Transverse colon (tissue), 4 donors: Measurements from ENCODE around the gene PRG3.

Source experiments
- POLR2A ChIP-seq: fragments of 450-650 bp; IDR thresholded peaks from one replicate; pipeline ENCODE4 v1.6.1; 2016; ENCODE audit warnings: antibody characterized with exemption, mild to moderate bottlenecking, moderate library complexity
- POLR2AphosphoS5 ChIP-seq, 3 donors: sonication (generic); formaldehyde crosslinking; IDR thresholded peaks; one replicate each; pipeline ENCODE4 v1.6.1; 2016; ENCODE audit warnings: antibody characterized with exemption in 3 of 3
- TF ChIP-seq, protein P1 (sequence below), 5 experiments: fragments of 200-600 bp in 3 of 5; fragments of 450-650 bp in 2 of 5; sonication (generic) in 3 of 5; IDR thresholded peaks; 1 replicate in 2 of 5; 2 replicates in 3 of 5; pipeline ENCODE4 v1.5.1; 2016 to 2017; ENCODE audit warnings: antibody characterized with exemption in 5 of 5, inconsistent platforms in 3 of 5, mild to moderate bottlenecking in 2 of 5, moderate library complexity in 1 of 5

GRCh38 chr11:57339328-57339727, 41.6 kb downstream of the PRG3 start:
- TF ChIP-seq, protein P1, sequence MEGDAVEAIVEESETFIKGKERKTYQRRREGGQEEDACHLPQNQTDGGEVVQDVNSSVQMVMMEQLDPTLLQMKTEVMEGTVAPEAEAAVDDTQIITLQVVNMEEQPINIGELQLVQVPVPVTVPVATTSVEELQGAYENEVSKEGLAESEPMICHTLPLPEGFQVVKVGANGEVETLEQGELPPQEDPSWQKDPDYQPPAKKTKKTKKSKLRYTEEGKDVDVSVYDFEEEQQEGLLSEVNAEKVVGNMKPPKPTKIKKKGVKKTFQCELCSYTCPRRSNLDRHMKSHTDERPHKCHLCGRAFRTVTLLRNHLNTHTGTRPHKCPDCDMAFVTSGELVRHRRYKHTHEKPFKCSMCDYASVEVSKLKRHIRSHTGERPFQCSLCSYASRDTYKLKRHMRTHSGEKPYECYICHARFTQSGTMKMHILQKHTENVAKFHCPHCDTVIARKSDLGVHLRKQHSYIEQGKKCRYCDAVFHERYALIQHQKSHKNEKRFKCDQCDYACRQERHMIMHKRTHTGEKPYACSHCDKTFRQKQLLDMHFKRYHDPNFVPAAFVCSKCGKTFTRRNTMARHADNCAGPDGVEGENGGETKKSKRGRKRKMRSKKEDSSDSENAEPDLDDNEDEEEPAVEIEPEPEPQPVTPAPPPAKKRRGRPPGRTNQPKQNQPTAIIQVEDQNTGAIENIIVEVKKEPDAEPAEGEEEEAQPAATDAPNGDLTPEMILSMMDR (IDR thresholded peaks at IDR 0.05) = no peak
- TF ChIP-seq POLR2AphosphoS5 (IDR thresholded peaks at IDR 0.05) = no peak
- no peak for TF ChIP-seq POLR2A
